CD14-positive monocyte (primary cell): ENCODE results near the gene RPTOR. TPM values are rescaled to one million over a fixed set of nuclear protein-coding genes. Genes with fewer than 3 reads are reported as not detected.

Experiments
- DNase-seq, 3 donors: peaks; one replicate each; pipeline ENCODE4 v3.0.0-alpha.2; 2011 to 2022
- H2AFZ ChIP-seq: 2 replicates; pipeline ENCODE4 v1.6.0; 2012; ENCODE audit warnings: mild to moderate bottlenecking, low read depth, low read length, inconsistent platforms; ENCODE audit not compliant: insufficient read depth, poor library complexity, severe bottlenecking
- H3K27ac ChIP-seq, 2 donors: 1 replicate in 1 of 2; 2 replicates in 1 of 2; pipeline ENCODE4 v1.5.1; 2012 to 2013; ENCODE audit warnings: low read length in 2 of 2, control low read depth in 1 of 2, inconsistent platforms in 1 of 2, low read depth in 1 of 2, mild to moderate bottlenecking in 1 of 2
- H3K27me3 ChIP-seq, 2 donors: one replicate each; pipeline versions ENCODE4 v1.6.0 to v1.6.1; 2011 to 2013; ENCODE audit warnings: low read length in 2 of 2; ENCODE audit not compliant: control insufficient read depth in 2 of 2, insufficient read depth in 2 of 2
- H3K36me3 ChIP-seq, 2 donors: replicated peaks in 1 of 2; 1 replicate in 1 of 2; 2 replicates in 1 of 2; pipeline versions ENCODE4 v1.5.1 to v1.6.1; 2012 to 2013; ENCODE audit warnings: low read length in 2 of 2, control low read depth in 1 of 2, inconsistent platforms in 1 of 2, mild to moderate bottlenecking in 1 of 2; ENCODE audit not compliant: insufficient read depth in 2 of 2, control insufficient read depth in 1 of 2
- H3K4me1 ChIP-seq, 2 donors: 1 replicate in 1 of 2; 2 replicates in 1 of 2; pipeline versions ENCODE4 v1.5.1 to v1.6.1; 2012 to 2013; ENCODE audit warnings: low read length in 2 of 2, control low read depth in 1 of 2, inconsistent platforms in 1 of 2, mild to moderate bottlenecking in 1 of 2, moderate library complexity in 1 of 2; ENCODE audit not compliant: insufficient read depth in 2 of 2, control insufficient read depth in 1 of 2
- H3K4me2 ChIP-seq: replicated peaks from 2 replicates; pipeline ENCODE3; 2012; ENCODE audit warnings: low read length, moderate library complexity, mild to moderate bottlenecking; ENCODE audit not compliant: poor library complexity, severe bottlenecking; ENCODE audit errors: extremely low read depth
- H3K4me3 ChIP-seq, 3 experiments: fragments of 200-600 bp in 1 of 3; sonication (generic) in 1 of 3; replicated peaks in 1 of 3; 1 replicate in 2 of 3; 2 replicates in 1 of 3; pipeline ENCODE4 v1.5.1; 2011 to 2013; ENCODE audit warnings: low read length in 3 of 3, mild to moderate bottlenecking in 3 of 3, control low read depth in 2 of 3, low read depth in 2 of 3, inconsistent platforms in 1 of 3, moderate library complexity in 1 of 3
- H3K79me2 ChIP-seq: 2 replicates; pipeline ENCODE4 v1.6.0; 2012; ENCODE audit warnings: mild to moderate bottlenecking, control low read depth, inconsistent platforms, low read length, moderate library complexity; ENCODE audit not compliant: insufficient read depth
- H3K9ac ChIP-seq: 2 replicates; pipeline ENCODE4 v1.6.0; 2017; ENCODE audit warnings: low read length, mild to moderate bottlenecking; ENCODE audit not compliant: insufficient read depth, poor library complexity, severe bottlenecking
- H3K9me3 ChIP-seq, 2 donors: replicated peaks in 1 of 2; 1 replicate in 1 of 2; 2 replicates in 1 of 2; pipeline versions ENCODE4 v1.5.1 to v1.6.1; 2012 to 2013; ENCODE audit warnings: low read length in 2 of 2, control low read depth in 1 of 2; ENCODE audit not compliant: control insufficient read depth in 1 of 2, insufficient read depth in 1 of 2
- H4K20me1 ChIP-seq: 2 replicates; pipeline ENCODE4 v1.6.0; 2012; ENCODE audit warnings: mild to moderate bottlenecking, low read length, control low read depth, moderate library complexity; ENCODE audit not compliant: insufficient read depth
- H3K27ac Mint-ChIP-seq, 7 donors: one replicate each; pipeline ENCODE4 v1.8.0; 2020; ENCODE audit warnings: mild to moderate bottlenecking in 7 of 7, mixed read lengths in 7 of 7, moderate library complexity in 6 of 7, inconsistent platforms in 2 of 7
- H3K27me3 Mint-ChIP-seq, 3 donors: one replicate each; pipeline ENCODE4 v1.8.0; 2021 to 2022; ENCODE audit warnings: low read depth in 3 of 3, mild to moderate bottlenecking in 3 of 3, mixed read lengths in 3 of 3, moderate library complexity in 3 of 3, inconsistent platforms in 1 of 3
- H3K36me3 Mint-ChIP-seq, 2 donors: one replicate each; pipeline ENCODE4 v1.8.0; 2020; ENCODE audit warnings: mixed read lengths in 2 of 2, inconsistent platforms in 1 of 2, mild to moderate bottlenecking in 1 of 2
- H3K4me1 Mint-ChIP-seq: one replicate; pipeline ENCODE4 v1.8.0; 2020; ENCODE audit warnings: mild to moderate bottlenecking, mixed read lengths
- H3K4me3 Mint-ChIP-seq, 2 donors: one replicate each; pipeline ENCODE4 v1.8.0; 2020; ENCODE audit warnings: mild to moderate bottlenecking in 2 of 2, mixed read lengths in 2 of 2, moderate library complexity in 1 of 2
- H3K9me3 Mint-ChIP-seq, 7 donors: one replicate each; pipeline ENCODE4 v1.8.0; 2020 to 2022; ENCODE audit warnings: mixed read lengths in 7 of 7, mild to moderate bottlenecking in 6 of 7, moderate library complexity in 6 of 7, inconsistent platforms in 2 of 7
- WGBS: methylation state at CpG from one replicate; pipeline ENCODE4 v1.1.5; 2013; ENCODE audit warnings: missing lambda C conversion rate; ENCODE audit not compliant: insufficient coverage; 5-methylcytosine and 5-hydroxymethylcytosine counted together
- intact Hi-C, 2 donors: fragments of 100-400 bp; cut with micrococcal nuclease; formaldehyde crosslinking; loops; one replicate each; pipeline versions ENCODE4 v1.15.0 to v1.15.1; 2023
- polyA plus RNA-seq, 3 donors: library from polyadenylated mRNA; depleted of rRNA in 1 of 3; unstranded in 2 of 3; stranded (reverse) in 1 of 3; fragments of 300-500 nt in 2 of 3; fragments of >200 nt in 1 of 3; fragmentation: Illumina TruSeq in 2 of 3; gene quantifications; 1 replicate in 2 of 3; 2 replicates in 1 of 3; pipeline ENCODE4 v1.2.3, GENCODE V29; 2012 to 2021
- TF ChIP-seq, protein P1 (sequence below): fragments of 200-600 bp; IDR thresholded peaks from one replicate; pipeline ENCODE4 v1.8.0; 2022; ENCODE audit warnings: antibody characterized with exemption, mild to moderate bottlenecking

RPTOR gene
- polyA plus RNA-seq, 3 donors, result 1.1 to 8.7 (median 2.6) TPM

DNA sequence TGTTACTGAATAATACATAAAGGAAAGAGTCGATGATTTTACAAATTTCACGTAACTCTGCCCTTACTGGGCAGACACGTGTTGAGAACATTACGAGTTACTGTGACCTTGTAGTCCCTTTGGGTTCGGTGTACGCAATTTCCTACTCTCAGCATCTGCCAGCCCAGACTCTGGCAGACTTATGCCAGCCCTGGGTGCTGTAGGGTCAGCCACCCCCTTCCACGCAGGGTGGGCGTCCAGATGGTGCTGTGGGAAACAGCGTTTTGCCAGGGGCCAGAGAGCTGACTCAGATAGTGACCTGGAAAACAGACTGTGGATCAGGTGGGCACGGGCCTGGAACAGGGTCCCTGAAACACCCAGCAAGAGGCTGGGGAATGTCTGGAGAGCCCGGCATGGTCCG is 148.9 kb downstream of the RPTOR start:
- Histone ChIP-seq H3K4me3 (no peak overlapping the region), H2AFZ (no peak overlapping the region), H3K4me1 (no peaks in the 10 kb centered on the region), H3K9me3 (no peaks in the 10 kb centered on the region), H3K36me3 (no peaks in the 10 kb centered on the region), H3K9ac (no peak overlapping the region), H3K27ac (no peak overlapping the region), H3K79me2 (peaks cover 12% of the 10 kb centered on the region), H3K27me3 (no peaks in the 10 kb centered on the region), H3K4me2 (no peak overlapping the region), H4K20me1 (peaks cover 39% of the 10 kb centered on the region)
- no peak for DNase-seq
- TF ChIP-seq, protein P1, sequence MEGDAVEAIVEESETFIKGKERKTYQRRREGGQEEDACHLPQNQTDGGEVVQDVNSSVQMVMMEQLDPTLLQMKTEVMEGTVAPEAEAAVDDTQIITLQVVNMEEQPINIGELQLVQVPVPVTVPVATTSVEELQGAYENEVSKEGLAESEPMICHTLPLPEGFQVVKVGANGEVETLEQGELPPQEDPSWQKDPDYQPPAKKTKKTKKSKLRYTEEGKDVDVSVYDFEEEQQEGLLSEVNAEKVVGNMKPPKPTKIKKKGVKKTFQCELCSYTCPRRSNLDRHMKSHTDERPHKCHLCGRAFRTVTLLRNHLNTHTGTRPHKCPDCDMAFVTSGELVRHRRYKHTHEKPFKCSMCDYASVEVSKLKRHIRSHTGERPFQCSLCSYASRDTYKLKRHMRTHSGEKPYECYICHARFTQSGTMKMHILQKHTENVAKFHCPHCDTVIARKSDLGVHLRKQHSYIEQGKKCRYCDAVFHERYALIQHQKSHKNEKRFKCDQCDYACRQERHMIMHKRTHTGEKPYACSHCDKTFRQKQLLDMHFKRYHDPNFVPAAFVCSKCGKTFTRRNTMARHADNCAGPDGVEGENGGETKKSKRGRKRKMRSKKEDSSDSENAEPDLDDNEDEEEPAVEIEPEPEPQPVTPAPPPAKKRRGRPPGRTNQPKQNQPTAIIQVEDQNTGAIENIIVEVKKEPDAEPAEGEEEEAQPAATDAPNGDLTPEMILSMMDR, result no peak
- Mint-ChIP-seq H3K27me3 (peaks cover 0 to 1% (median 0%) of the 10 kb centered on the region in 3 donors), H3K9me3 (no peaks in the 10 kb centered on the region), H3K4me1 (no peaks in the 10 kb centered on the region), H3K36me3 (peaks cover 0 to 1% of the 10 kb centered on the region in 2 donors), H3K4me3 (no peak overlapping the region), H3K27ac (no peak overlapping the region)
- WGBS, result 80% methylated on average over 12 of the region's 12 CpGs
- intact Hi-C loops, result no loop called here

DNA sequence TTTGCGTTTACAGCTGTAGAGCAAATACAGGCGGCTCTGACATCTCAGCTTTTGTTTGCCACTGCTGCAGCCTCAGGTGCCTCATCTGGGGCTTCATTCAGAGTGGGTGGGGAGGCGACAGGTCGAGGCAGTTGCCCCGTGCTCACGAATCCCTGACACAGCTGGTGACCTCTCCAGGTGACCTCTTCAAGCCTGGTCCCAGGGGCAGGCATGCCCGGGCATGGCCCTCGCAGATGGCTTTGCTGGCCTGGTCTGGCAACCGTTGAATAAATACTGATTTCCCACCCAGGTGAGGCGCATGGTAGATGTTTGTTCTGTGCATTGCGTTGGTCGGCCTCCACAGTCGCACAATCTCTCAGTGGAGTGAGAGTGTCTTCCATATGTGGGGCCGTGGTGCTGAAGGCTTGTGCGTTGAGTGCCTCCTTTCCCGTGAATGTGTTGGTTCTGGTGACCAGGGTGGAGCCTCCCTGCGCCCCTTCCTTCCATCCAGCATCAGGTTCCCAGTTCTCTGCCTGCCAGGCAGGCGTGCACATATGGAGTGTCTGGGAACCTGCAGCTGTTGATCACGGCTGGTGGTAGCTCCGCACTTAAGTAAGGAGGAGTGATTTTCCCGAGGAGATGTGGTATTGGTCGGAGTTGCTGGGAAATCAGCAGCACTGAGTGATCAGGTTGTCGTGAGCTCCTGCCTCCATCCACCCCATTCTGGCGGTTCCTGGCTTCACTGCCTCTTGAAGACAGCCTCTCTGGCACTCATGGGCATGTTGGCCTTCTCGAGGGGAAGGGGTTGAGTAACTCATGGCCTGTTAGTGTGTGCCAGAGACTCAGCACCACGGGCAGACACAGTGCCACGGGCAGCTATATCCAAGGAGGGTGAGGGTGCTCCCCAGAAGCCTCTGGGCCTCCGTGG is 149.7 kb downstream of the RPTOR start:
- no peak overlapping the region for H3K4me2 ChIP-seq
- TF ChIP-seq, protein P1, result no peak
- H3K4me3 ChIP-seq, result no peak overlapping the region
- no peaks in the 10 kb centered on the region for H3K9me3 ChIP-seq
- no peak overlapping the region for H3K9ac ChIP-seq
- peaks cover 46% of the 10 kb centered on the region for H4K20me1 ChIP-seq
- H3K27me3 ChIP-seq, result no peaks in the 10 kb centered on the region
- Mint-ChIP-seq H3K27me3 (peaks cover 0 to 1% (median 0%) of the 10 kb centered on the region in 3 donors), H3K27ac (peak overlapping the region in 2 of 7 donors; percentile 9 to 14), H3K9me3 (no peaks in the 10 kb centered on the region), H3K4me3 (no peak overlapping the region), H3K4me1 (no peaks in the 10 kb centered on the region), H3K36me3 (no peaks in the 10 kb centered on the region)
- intact Hi-C loops, result no loop called here
- 89% methylated on average over 12 of the region's 28 CpGs for WGBS
- H3K79me2 ChIP-seq, result peaks cover 12% of the 10 kb centered on the region
- H3K36me3 ChIP-seq, result no peaks in the 10 kb centered on the region
- no peaks in the 10 kb centered on the region for H3K4me1 ChIP-seq
- no peak overlapping the region for H2AFZ ChIP-seq
- DNase-seq, result no peak
- no peak overlapping the region for H3K27ac ChIP-seq
